Calu3 (cell line): ENCODE results near the gene MLH1. TPM values are rescaled to one million over a fixed set of nuclear protein-coding genes. Genes with fewer than 3 reads are reported as not detected.
"Not testable (repeated sequence)": the region's sequence is repeated elsewhere in the genome, so short reads cannot be mapped to it uniquely, and the experiment has no call there.

Source experiments
- BruUV-seq: library from RNA; stranded (reverse); fragments of 400-500 nt; replicated peaks from 2 replicates; lab custom pipeline; 2021; lab: Mats Ljungman, UMichigan
- CTCF ChIA-PET: fragments of 300-600 bp; sonication (Branson Sonifier 250); formaldehyde crosslinking; loops from one replicate; lab custom pipeline; 2022; ENCODE audit warnings: antibody characterized with exemption; lab: Charles Lee
- DNase-seq: peaks from one replicate; pipeline ENCODE4 v3.0.0; 2022
- H3K27ac Mint-ChIP-seq: one replicate; pipeline ENCODE4 v1.8.0; 2022; ENCODE audit warnings: mixed read lengths; ENCODE audit not compliant: unreplicated experiment
- H3K27me3 Mint-ChIP-seq: one replicate; pipeline ENCODE4 v1.8.0; 2022; ENCODE audit warnings: mixed read lengths; ENCODE audit not compliant: unreplicated experiment
- H3K36me3 Mint-ChIP-seq: one replicate; pipeline ENCODE4 v1.8.0; 2022; ENCODE audit warnings: mild to moderate bottlenecking, moderate library complexity, mixed read lengths; ENCODE audit not compliant: insufficient read depth, unreplicated experiment
- H3K4me1 Mint-ChIP-seq: one replicate; pipeline ENCODE4 v1.8.0; 2022; ENCODE audit warnings: mild to moderate bottlenecking, low read depth, mixed read lengths; ENCODE audit not compliant: unreplicated experiment
- H3K4me3 Mint-ChIP-seq: one replicate; pipeline ENCODE4 v1.8.0; 2022; ENCODE audit warnings: mild to moderate bottlenecking, low read depth, moderate library complexity, mixed read lengths; ENCODE audit not compliant: unreplicated experiment
- H3K9me3 Mint-ChIP-seq: one replicate; pipeline ENCODE4 v1.8.0; 2022; ENCODE audit warnings: low read depth, mixed read lengths; ENCODE audit not compliant: unreplicated experiment
- intact Hi-C: fragments of 100-400 bp; cut with micrococcal nuclease; formaldehyde crosslinking; loops from one replicate; pipeline ENCODE4 v1.10.0; 2022; ENCODE audit not compliant: unreplicated experiment
- total RNA-seq: library from RNA; stranded (reverse); gene quantifications from 2 replicates; pipeline ENCODE4 v1.2.3, GENCODE V29; 2022
- TF ChIP-seq, protein P1 (sequence below): fragments of 200-600 bp; IDR thresholded peaks from one replicate; pipeline ENCODE4 v1.8.0; 2022; ENCODE audit warnings: antibody characterized with exemption; ENCODE audit not compliant: unreplicated experiment

Gene MLH1
- total RNA-seq, 1 experiment from 2014 or later = 32.8 TPM

DNA sequence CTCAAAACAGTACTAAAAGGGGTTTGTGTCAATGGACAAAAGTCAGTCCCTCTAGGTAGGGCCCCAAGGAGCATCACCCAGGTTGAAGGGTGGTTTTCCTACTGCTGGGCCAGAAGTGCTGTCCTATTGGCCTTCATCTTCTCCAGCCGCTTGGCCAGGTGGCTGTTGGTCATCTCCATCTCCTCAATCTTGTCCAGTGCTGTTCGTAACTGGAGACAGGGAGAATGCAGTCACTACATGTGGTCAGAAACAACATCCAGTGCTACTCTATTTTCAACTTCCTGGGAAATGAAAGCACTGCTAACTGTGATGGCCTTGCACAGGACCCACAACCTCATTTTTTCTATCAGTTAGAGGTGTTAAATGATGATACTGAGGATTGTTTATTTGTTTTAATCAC, 60.4 kb downstream of the MLH1 start:
- DNase-seq = no peak
- H3K27me3 Mint-ChIP-seq = no peaks in the 10 kb centered on the region
- TF ChIP-seq, protein P1, sequence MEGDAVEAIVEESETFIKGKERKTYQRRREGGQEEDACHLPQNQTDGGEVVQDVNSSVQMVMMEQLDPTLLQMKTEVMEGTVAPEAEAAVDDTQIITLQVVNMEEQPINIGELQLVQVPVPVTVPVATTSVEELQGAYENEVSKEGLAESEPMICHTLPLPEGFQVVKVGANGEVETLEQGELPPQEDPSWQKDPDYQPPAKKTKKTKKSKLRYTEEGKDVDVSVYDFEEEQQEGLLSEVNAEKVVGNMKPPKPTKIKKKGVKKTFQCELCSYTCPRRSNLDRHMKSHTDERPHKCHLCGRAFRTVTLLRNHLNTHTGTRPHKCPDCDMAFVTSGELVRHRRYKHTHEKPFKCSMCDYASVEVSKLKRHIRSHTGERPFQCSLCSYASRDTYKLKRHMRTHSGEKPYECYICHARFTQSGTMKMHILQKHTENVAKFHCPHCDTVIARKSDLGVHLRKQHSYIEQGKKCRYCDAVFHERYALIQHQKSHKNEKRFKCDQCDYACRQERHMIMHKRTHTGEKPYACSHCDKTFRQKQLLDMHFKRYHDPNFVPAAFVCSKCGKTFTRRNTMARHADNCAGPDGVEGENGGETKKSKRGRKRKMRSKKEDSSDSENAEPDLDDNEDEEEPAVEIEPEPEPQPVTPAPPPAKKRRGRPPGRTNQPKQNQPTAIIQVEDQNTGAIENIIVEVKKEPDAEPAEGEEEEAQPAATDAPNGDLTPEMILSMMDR = no peak
- H3K4me1 Mint-ChIP-seq = no peaks in the 10 kb centered on the region
- peaks cover 9% of the 10 kb centered on the region for H3K36me3 Mint-ChIP-seq
- H3K27ac Mint-ChIP-seq = no peak overlapping the region
- H3K4me3 Mint-ChIP-seq = no peak overlapping the region
- TSS peak; percentile 54 for BruUV-seq
- intact Hi-C loops = no loop called here
- H3K9me3 Mint-ChIP-seq = no peaks in the 10 kb centered on the region
- CTCF ChIA-PET = no interaction called here

DNA sequence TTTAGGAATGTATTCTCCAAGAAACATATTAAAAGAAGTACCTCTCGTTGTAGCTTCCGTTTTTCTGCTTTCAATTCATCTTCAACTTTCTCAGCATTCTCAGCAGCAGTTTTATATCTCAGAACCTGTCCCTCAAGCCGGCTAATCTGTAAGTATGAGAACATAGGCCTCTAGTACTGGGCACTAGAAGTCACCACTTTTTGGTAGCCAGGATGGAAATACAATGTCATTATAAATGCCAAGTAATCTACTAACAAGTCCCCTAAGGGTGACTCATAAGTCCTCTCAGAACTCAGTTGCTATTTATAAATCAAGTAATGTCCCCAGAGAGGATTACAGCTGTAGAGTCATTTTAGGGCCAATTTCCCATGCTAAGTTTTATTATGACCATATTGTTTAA, 61.1 kb downstream of the MLH1 start:
- CTCF ChIA-PET = no interaction called here
- Mint-ChIP-seq H3K4me3 (no peak overlapping the region), H3K36me3 (peaks cover 9% of the 10 kb centered on the region), H3K27me3 (no peaks in the 10 kb centered on the region), H3K4me1 (no peaks in the 10 kb centered on the region), H3K27ac (no peak overlapping the region), H3K9me3 (no peaks in the 10 kb centered on the region)
- TF ChIP-seq, protein P1 = no peak
- no TSS peak for BruUV-seq
- no peak for DNase-seq
- intact Hi-C loops = no loop called here

DNA sequence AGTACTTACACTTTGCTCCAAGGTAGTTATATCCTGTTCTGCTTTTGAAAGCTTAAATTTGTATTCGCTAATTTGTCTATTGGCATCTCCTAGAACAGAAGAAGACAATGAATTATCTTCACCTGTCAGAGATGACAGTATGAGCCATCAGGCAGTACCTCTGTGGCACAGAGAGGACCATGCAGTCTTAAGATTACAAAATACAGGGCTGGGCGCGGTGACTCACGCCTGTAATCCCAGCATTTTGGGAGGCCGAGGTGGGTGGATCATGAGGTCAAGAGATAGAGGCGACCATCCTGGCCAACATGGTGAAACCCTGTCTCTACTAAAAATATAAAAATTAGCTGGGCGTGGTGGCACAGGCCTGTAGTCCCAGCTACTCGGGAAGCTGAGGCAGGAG, 61.8 kb downstream of the MLH1 start:
- BruUV-seq, H3K4me1 Mint-ChIP-seq, H3K4me3 Mint-ChIP-seq, CTCF ChIA-PET, H3K27ac Mint-ChIP-seq, H3K27me3 Mint-ChIP-seq, DNase-seq, H3K9me3 Mint-ChIP-seq, intact Hi-C loops: not testable (repeated sequence)
- H3K36me3 Mint-ChIP-seq = peaks cover 11% of the 10 kb centered on the region

DNA sequence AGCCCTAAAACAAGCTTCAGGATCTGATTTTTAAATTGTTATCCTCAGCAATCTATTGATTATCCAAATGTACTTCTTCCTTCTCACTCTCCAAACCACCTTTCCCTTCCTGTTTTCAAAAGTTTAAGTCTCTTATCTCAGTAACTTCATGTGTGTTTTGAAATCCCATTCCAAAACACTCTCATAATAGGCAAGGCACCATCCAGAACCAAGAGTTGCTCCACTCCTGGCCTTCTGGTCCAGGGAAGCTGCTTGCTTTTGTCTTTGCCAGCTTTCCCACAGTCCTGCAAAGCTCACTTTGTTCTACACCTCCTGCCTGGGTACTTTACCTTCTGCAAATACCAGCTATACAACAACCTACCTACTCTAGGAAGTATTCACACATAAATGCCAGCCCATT, 63.5 kb downstream of the MLH1 start:
- BruUV-seq = no TSS peak
- no peaks in the 10 kb centered on the region for H3K27me3 Mint-ChIP-seq
- no peaks in the 10 kb centered on the region for H3K9me3 Mint-ChIP-seq
- CTCF ChIA-PET = no interaction called here
- TF ChIP-seq, protein P1 = no peak
- no peak overlapping the region for H3K4me3 Mint-ChIP-seq
- intact Hi-C loops = no loop called here
- DNase-seq = no peak
- no peaks in the 10 kb centered on the region for H3K4me1 Mint-ChIP-seq
- peaks cover 18% of the 10 kb centered on the region for H3K36me3 Mint-ChIP-seq
- H3K27ac Mint-ChIP-seq = peak overlapping the region; percentile 4

DNA sequence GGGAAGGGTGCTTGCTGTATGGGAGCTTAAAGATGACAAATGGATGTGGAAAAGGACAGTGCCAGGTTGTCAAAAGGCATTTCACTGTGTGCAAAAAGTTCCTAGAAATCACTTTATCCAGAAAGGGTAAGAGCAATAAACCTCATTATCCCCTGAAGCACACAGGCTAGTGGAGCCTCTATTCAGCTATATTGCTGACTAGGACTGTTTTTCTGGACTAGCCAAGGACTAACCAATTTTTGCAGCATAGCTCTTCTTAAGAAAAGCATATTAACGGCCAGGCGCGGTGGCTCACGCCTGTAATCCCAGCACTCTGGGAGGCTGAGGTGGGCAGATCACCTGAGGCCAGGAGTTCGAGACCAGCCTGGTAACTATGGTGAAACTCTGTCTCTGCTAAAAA, 64.8 kb downstream of the MLH1 start:
- peaks cover 20% of the 10 kb centered on the region for H3K36me3 Mint-ChIP-seq
- no TSS peak for BruUV-seq

More for the DNA sequence above, 64.8 kb downstream of the MLH1 start:
- no peaks in the 10 kb centered on the region for H3K4me1 Mint-ChIP-seq
- intact Hi-C loops = no loop called here
- no peaks in the 10 kb centered on the region for H3K9me3 Mint-ChIP-seq
- H3K27me3 Mint-ChIP-seq = no peaks in the 10 kb centered on the region
- TF ChIP-seq, protein P1 = no peak
- DNase-seq = no peak
- H3K4me3 Mint-ChIP-seq = no peak overlapping the region
- H3K27ac Mint-ChIP-seq = no peak overlapping the region
- CTCF ChIA-PET = no interaction called here
